Fibroblast of skin of left biceps (primary cell): ENCODE measurements around the gene FMC1.

Experiments used
- DNase-seq, 2 experiments: peaks; one replicate each; pipeline ENCODE4 v3.0.0-alpha.2; 2013; ENCODE audit warnings: low read depth in 2 of 2

The FMC1 gene

GRCh38 chr7:139374246-139374645 lies 33.1 kb downstream of the FMC1 start:
- no peak for DNase-seq

GRCh38 chr7:139382439-139382838 lies 41.3 kb downstream of the FMC1 start:
- no peak for DNase-seq

- DNase-seq = no peak
Observed at GRCh38 chr7:139384611-139385010, 43.5 kb downstream of the FMC1 start.

- DNase-seq = no peak
Observed at GRCh38 chr7:139387594-139387993, 46.5 kb downstream of the FMC1 start.

- DNase-seq = no peak
Observed at GRCh38 chr7:139389091-139389490, 48.0 kb downstream of the FMC1 start.

- DNase-seq = no peak
Observed at GRCh38 chr7:139389774-139390173, 48.6 kb downstream of the FMC1 start.

- no peak for DNase-seq
Observed at GRCh38 chr7:139393621-139394211, 52.6 kb downstream of the FMC1 start.

- no peak for DNase-seq
Observed at GRCh38 chr7:139394540-139394939, 53.4 kb downstream of the FMC1 start.
